HG02884 (cell line): ENCODE results near the gene ARFGAP3.

Source experiments
- ATAC-seq: cut with Tn5 transposase; IDR thresholded peaks from one replicate; pipeline ENCODE4 v1.9.1; 2021; ENCODE audit warnings: mild to moderate bottlenecking, moderate library complexity; ENCODE audit not compliant: unreplicated experiment

The ARFGAP3 gene

DNA sequence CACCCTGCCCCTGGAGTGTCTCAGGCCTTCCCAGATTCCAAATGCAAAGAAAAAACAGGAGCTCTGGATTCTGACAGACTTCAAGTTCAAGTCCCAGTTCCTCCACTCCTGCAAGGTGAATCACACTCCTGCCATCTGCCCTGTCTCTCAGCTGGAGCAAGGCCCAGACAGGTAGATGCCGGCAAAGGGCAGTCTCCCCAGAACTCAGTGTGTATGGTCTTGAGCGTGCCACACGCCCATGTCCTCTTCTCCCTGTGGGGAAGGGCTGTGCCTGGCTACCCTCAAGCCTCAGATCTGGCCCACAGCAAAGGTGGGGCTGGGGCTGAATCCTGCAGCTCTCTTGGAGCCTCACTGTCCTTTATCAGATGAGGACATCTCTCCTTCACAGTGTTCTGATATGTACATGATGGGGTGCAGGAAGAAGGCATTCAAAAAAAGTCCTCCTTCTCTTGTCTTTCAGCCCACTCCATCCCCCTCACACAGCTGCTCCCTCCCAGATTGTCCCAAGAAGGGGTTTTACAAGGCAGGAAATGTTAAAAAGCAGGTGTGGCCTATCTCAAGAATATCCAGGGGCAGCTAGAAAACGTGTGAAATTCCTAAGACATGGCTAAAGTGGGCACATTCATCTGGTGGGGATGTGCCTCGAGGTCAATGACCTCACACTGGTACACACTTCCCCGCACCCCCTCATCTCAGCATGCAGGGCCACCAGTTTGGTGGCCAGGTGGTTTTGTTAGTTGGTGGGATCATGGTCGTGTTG, 27.7 kb upstream of the ARFGAP3 start:
- no peak for ATAC-seq

DNA sequence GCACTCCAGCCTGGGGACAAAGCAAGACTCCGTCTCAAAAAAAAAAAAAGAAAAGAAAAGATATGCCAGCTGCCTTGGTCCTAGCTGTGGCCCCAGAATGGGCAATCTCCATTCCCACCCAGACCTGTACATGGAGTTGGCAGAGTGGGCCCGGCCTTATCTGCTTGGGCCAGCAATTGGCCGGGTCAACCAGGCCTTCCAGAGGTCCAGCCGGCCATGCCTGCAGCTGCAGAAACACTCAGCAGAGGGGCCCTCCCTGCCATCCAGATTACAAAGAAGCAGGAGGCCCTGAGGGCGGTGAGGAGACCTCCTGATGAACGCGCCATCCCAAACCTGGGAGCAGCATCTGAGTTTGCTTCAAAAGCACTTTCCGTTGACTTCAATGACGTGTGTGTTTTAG, 26.9 kb upstream of the ARFGAP3 start:
- ATAC-seq, result no peak

DNA sequence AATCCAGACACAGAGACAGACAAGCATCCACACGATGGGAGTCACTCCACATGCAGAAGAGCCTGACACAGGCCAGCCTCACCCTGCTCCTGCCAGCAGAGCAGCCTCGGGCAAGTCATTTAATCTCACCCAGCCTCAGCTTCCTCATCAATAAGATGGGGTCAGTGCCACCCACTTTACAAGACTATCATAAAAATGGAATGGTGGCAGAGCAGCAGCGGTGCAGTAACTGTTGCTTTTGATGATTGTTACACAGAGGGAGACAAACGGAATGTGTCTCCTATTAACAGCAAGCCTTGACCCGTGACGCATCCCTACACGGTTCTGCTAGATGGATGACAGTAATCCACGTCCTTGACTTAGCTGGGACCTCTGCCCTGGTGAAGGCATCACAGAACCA, 26.0 kb upstream of the ARFGAP3 start:
- ATAC-seq, result no peak

DNA sequence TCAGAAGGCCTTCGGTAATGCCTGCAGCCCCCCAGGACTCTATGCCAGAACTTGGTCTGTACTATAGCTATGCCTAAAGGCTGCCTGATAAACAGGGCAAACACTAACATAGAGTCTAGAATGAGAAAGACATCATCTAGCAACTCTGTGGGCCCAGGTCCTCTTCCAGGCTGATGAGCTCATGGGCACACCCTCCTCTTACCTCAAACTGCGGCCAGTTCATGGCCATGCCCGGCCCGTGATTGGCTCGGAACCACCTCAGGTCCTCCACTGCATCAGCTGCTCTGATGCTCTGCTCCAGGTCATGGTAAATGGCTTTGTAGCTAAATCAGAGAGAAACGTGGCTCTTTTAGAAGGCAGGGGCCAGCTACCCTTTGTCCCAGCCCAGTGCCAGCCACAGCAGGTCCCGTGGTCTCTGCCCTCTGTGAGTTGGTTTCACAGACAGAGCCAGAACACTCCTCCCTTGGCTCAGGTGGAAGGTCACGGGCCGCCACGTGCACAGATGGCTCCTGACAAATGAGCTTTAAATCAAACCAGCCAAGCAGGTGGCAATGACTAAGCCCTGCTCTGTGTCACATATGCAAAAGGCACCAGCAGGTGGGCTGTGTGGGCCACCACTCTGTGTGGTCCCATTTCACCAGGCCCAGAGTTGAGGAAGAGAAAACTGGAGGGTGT, 25.0 kb upstream of the ARFGAP3 start:
- no peak for ATAC-seq

DNA sequence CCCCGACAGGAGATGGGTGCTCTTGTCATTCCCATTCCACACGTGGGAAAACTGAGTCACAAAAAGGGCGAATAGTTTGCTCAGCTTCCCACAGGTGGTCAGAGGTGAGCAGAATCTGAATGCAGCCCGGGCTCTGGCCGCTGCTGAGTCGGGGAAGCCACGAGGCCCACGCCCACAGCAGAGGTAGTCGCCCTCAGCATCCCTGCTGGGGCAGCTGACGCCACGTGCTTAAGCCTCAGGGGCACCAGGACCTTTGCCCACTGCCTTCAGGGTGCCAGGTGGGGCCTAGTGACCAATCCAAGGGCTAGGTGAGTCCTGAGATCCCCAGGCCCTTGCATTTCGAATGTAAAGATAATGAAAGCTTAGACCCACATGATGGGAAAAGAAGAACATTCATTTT, 24.2 kb upstream of the ARFGAP3 start:
- no peak for ATAC-seq

DNA sequence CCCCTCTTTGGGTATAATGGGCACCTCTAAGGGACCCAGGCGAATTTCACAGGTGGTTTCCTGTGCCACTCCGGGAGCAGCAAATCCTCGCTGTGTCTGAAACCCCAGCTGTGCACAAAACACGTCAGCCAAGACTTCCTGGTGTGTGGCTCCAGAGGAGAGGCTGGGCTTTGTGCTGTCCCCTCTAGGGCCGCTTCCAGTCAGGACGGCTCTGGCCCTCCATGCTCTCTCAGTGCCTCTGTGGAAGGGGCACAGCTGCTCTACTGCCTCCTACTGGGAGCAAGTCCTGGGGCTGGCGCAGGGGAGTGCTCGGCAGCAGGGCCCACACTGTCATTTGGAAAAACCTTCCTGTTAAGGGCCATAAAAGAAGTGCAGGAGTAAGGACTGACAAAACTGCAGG, 23.7 kb upstream of the ARFGAP3 start:
- ATAC-seq, result no peak

DNA sequence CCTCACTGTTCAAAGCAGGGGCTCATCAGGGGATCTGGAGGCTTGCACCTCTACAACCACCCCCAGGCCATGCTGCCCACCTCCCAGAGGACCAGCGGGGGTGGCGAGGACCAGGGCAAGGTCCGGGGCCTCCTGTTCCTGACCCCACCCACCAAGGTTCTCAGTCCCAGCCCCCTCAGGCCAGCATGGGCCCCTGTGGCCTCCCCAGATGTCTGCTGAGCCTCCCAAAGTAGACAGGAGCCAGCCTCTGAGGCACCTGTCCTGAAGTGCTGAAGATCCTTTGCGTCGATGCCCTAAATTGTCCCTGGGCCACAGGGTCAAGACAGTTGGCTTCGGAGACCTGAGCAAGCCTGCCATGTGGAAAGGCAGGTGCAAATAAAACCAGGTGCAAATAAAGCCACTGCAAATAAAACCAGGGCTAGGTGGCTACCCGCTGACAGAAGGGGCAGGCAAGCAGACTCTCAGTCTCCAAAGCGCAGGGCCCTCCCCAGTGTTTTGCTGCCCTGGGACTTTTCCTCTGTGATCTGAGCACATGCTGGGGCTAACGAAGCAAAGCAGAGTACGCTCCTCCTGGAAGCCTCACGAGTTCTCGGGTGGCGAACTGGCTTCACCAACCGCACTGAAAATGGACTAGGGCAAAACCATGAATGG, 22.4 kb upstream of the ARFGAP3 start:
- no peak for ATAC-seq

DNA sequence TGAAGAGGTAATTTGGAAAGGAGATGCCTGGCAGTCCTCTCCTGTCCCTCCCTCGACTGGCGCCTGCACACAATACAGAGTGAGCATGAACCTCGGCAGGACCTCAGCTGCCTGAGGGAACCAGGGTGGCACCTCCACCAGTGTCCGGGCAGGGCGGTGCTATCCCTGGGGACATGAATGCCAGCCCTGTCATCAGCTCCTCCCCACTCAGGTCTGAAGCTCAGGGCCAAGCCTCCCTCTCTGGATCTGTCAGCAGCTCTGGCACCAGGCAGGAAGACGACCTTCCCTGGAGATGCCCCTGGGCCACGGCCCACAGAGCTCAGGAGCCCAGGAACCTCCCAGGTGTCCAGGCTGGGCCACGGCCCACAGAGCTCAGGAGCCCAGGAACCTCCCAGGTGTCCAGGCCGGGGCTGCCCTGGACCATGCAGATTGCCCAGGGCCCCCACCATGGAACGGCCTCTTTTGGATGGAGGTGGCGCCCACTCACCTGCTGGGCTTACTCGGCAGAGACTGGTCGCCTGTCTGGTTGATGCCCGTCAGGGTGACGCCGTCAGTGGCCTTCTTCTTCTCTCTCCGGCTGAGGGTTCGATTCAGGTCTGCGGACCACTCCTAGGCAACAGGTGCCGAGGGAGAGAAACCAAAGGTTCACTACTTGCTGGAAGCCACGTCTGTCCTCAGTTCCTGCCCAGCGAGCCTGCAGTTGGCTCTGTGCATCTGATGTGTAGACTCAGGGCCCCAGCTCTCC, 21.7 kb upstream of the ARFGAP3 start:
- ATAC-seq, result no peak

DNA sequence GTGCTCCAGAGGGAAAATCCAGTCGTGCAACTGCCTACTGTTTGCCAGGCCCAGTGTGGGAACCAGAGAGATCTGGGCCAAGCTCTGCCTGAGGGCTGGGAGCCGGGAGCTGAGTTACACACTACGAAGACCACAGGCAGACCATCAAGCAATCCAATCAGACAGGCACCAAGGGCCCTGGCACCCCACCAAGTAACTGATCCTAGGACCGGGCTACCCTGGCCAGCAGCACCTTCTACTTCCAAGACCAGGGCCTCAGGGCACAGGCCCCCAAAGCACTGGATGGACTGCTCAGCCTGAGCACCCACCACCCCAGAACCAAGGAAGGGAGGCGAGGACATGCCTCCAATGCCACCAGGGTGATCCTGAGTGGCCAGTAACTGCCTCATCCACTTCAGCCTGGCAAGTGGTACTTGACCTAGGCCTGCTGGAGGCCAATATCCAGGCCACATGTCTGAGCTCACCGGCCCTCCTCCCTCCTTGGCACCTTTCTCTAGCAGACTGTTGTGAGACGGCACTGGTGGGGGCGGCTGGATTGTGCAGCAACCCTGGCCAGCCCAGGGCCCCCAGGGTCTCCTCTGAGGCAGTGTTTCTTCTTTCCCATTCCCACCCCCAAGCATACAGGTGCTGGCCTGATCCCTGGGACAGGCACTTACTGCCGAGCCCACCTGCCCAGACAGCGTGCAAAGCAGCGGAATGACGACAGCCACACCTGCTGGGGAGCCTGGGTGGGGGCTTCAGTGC, 20.7 kb upstream of the ARFGAP3 start:
- no peak for ATAC-seq

DNA sequence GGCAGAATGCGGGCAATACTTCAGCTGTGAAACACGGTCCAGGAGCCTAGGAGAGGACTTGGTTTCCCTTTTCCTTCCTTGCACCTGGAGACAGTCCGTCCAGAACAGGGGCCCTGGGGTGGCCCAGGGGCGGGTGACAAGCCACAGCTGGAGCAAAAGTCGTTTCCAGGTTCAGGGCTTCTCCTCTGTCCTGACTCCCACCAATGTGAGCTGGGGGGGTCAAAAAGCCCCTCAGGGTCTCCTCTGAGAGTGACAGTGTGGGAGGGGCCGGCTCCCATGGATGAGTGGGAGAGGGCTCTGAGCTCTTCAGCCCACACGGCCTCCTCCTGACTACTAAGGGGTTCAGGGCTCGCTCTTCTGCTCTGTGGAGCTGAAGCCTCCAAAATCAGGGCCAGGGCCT, 20.1 kb upstream of the ARFGAP3 start:
- no peak for ATAC-seq

DNA sequence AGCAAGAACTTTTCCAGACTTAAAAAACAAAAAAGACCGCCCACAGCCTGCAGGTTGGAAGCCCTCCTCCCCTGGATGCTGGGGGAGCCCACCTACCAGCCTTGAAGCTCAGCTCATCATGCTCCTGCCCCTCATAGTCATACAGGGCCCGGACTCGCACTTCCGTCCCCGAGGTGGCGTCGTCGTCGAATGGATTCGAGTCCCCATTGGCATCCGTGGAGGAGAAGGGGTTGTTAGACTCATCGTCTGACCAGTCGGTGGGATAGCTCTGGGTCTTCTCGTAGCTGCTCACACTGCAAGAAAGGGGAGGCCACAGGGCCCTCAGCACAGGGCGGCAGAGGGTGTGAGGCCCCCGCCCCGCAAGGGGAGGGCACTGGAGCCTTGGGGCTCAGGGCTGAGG, 19.0 kb upstream of the ARFGAP3 start:
- no peak for ATAC-seq

DNA sequence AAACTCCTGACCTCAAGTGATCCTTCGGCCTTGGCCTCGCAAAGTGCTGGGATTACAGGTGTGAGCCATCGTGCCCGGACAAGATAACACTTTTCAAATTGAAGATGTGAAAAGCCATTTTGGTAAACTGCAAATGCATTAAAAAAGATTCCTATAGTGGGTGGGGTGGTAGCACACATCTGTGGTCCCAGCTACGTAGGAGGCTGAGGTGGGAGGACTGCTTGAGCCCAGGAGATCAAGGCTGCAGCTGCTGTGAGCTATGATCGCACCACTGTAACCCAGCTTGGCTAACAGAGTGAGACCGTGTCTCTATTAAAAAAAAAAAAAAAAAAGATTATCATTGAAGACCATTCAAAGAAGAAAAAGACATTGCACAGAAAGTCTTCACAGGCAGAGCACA, 16.9 kb upstream of the ARFGAP3 start:
- no peak for ATAC-seq

DNA sequence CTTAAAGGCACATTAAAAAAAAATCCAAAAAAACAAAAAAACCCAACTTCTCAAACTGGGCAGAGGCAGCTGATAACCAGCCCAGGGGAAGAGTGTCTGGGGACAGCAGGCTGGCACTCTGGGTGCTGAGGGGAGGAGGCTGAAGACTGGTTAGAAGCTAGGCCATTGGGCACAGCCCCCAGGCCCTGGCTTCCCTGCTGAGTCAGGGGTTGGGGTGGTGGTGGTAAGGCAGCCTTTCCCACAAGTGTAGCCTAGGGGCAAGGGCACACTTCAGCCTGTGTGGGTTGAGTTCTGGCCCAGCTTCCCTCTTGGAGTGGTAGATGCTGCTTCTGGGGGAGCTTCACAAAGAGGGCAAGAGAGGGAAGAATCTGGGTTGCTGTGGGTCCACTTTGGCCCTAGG, 16.3 kb upstream of the ARFGAP3 start:
- no peak for ATAC-seq

DNA sequence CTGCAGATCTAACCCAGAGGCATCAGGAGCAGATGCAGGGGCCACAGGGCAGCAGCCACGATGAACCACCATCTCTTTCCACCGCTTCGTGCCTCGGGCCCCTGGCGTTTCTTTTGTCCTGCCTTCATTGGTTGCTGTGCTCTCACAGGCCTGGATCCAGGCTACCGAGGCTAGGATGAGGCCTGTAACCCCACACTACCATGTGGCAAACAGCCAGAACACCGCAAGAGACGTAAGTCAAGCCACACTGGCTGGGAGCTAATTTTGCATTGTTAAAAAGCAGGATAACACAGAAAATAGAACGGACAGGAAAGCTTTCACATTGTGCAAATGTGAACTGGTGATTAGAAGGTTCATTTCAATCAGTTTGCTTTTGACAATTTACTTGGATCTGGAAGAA, 15.7 kb upstream of the ARFGAP3 start:
- ATAC-seq, result no peak

DNA sequence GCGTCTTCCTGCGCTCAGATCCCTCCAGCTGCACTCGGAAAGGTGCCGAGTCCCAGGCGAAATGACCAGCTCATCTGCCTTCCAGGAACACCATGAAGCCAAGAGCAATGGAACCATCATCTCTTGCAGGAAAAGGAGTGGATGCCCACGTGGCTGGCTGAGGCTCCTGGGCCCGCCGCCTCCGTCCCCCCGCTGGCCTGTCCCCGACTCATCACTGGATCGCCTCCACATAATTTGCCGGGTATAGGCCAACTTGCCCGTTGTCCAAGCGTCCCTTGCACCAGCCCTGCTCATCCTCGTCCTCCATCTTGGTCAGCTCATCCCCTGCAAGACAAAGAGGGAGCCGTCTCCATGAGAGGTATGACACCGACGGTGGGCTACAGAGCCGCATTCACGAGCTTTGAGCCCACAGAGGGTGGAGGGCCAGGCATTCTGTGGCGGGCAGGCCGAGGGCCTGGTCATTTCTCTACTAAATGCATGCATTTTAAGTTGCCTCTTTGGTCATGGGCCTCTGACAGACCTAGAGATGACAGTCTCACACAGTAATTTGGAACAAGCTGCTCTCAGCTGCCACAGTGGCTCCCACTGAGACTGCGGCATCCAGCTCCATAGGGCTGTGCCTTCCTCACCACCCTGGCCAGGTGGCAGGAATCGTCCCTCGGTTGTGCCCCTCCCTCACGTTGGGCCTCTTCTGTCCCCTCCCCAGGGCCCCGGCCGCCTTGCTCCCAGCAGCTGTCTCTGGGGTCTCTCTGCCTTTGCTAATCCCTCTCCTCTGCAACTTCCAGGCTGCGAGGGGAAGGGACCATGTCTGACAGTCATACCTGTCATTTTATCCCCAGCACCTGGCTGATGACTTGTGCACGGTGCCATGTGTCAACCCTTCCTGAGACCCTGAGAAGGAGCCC, 14.3 kb upstream of the ARFGAP3 start:
- no peak for ATAC-seq

DNA sequence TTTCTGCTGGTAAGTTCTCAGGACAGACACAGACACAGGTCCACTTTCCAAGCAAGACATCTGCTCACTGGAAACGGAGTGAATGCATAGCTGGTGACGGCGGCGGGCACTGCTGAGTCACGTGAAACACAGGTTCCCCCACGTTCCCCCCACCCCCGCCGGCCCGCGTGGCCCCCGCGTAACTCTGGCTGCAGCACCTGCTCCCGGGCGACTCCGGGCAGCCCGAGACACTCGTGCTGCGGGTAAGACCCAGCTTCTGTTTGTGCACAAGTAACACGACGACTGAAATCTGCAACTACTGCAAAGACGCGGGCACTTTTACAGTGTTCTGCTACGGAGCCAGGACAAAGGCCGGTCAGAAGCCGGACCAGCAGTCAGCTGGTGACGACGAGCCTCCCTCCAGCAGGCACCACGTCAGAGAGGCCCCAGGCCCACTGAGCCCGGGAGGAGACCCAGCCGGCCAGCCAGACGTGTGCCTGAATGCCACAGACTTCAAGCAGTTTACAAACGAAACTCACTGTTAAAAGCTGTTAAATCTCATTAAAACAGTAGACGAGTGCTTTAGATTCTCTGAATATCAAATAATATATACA, 12.9 kb upstream of the ARFGAP3 start:
- ATAC-seq, result no peak

DNA sequence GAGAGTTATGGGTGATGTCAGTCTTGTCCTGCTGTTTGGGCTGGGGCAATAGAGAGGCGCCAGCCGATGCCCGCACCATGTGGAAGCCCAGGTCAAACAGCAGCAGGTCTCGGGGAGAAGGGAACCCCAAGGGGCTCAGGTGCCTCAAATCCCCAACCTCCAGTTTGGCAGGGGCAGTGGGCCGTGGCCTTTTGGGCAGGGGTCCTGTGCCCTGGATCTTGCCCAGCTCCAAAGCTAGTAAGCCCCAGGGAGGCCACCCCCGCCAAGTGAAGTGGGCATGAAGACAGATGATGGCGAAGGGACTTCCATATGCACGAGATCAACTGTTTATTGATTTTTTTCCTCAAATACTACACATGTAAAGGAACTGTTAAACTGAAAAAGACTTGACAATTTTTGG, 12.4 kb upstream of the ARFGAP3 start:
- no peak for ATAC-seq

DNA sequence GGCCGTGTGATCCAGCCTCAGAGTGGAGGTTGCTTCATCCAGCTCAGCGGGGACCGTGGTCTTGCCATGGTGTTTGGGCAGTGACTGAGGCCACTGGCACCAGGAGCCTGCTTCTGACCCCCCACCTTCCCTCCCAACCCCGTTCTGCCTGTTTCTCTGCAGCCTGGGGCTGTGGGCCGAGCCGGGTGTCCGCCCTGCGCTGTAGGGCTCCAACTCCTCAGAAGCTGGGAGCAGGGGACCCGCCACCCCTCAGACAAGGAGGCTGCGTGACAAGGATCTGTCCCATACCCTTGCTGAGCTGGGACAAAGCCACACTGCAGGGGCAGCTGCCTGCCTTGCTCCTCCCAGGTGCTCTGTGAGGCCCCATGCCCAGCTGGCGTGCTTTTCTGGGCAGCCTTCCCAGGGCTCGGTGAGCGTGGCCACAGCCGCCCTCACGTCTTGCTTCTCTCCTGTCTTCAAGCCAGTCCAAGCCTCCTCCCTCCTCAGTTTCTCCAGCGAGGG, 11.7 kb upstream of the ARFGAP3 start:
- no peak for ATAC-seq

DNA sequence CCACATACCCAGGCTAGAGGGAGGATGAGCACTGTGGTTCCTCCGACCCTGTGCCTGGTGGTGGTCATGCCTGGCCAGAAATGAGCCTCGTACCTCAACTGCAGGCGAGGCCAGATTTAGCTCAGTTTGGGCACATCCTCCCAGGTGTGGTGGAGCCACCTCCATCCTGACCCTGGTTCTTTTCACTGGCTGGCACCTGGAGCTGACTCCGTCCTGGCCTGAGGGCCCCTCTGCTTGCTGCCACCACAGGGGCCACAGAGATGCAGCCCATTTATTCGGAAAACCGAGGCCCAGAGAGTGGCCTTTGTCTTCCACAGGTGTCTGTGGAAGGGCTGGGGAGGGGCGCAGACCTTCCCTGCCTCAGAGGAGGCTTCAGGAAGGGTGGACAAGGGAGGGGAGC, 9.0 kb upstream of the ARFGAP3 start:
- ATAC-seq, result no peak
